ENCODE results near the gene PLXDC2.

DNA sequence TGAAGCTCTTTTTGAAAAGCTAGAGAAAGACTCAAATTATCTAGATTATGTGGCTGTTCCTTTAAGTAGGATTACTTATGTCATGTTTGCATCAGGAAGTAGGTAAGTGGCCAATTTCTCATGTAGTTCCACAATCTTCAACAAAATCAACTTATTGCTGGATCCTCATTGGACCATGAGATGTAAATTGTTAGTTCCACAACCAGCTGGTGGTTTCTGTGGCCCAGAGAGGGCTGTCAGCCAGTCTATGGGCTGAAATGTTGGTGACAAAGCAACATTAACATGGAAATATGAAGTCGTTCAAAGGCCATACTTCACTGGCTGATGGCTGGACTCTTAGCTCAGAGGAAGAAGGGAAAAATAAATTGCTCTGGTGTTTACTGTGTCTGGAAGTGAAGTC, 157.9 kb downstream of the PLXDC2 start:
- TF ChIP-seq, protein P1, sequence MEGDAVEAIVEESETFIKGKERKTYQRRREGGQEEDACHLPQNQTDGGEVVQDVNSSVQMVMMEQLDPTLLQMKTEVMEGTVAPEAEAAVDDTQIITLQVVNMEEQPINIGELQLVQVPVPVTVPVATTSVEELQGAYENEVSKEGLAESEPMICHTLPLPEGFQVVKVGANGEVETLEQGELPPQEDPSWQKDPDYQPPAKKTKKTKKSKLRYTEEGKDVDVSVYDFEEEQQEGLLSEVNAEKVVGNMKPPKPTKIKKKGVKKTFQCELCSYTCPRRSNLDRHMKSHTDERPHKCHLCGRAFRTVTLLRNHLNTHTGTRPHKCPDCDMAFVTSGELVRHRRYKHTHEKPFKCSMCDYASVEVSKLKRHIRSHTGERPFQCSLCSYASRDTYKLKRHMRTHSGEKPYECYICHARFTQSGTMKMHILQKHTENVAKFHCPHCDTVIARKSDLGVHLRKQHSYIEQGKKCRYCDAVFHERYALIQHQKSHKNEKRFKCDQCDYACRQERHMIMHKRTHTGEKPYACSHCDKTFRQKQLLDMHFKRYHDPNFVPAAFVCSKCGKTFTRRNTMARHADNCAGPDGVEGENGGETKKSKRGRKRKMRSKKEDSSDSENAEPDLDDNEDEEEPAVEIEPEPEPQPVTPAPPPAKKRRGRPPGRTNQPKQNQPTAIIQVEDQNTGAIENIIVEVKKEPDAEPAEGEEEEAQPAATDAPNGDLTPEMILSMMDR (IDR thresholded peaks at IDR 0.05): no peak
- TF ChIP-seq POLR2A (IDR thresholded peaks at IDR 0.05) (no peak), EP300 (IDR thresholded peaks at IDR 0.05) (no peak), POLR2AphosphoS5 (IDR thresholded peaks at IDR 0.05) (no peak)
